ENCODE results near the gene PISD.
A peak's percentile ranks its signal among the peaks of the same experiment; 100 is the strongest.

PISD gene

GRCh38 chr22:31628969-31629708, 32.9 kb downstream of the PISD start (continued):
- TF ChIP-seq ZNF354C (tag by site-specific recombination; IDR thresholded peaks at IDR 0.05; ENCODE audit: borderline replicate concordance, low read depth) (no peak), GLIS2 (tag by site-specific recombination; IDR thresholded peaks at IDR 0.05) (no peak), ZNF639 (tag by site-specific recombination; IDR thresholded peaks at IDR 0.05) (no peak), ZNF701 (tag by site-specific recombination; IDR thresholded peaks at IDR 0.05) (no peak), KLF16 (tag by site-specific recombination; IDR thresholded peaks at IDR 0.05) (peak; percentile 53; the same call in 1 of the 2 replicates), ZNF791 (tag by site-specific recombination; IDR thresholded peaks at IDR 0.05) (no peak), ZNF777 (tag by site-specific recombination; IDR thresholded peaks at IDR 0.05; ENCODE audit: borderline replicate concordance) (no peak), ZSCAN30 (tag by site-specific recombination; IDR thresholded peaks at IDR 0.05) (no peak), SP3 (tag by site-specific recombination; IDR thresholded peaks at IDR 0.05) (no peak), OVOL3 (tag by site-specific recombination; IDR thresholded peaks at IDR 0.05) (no peak), ZNF341 (tag by site-specific recombination; IDR thresholded peaks at IDR 0.05; ENCODE audit: low read depth) (no peak), ZNF416 (tag by site-specific recombination; IDR thresholded peaks at IDR 0.05) (no peak), ZNF514 (tag by site-specific recombination; IDR thresholded peaks at IDR 0.05) (no peak), ZEB2 (tag by site-specific recombination; IDR thresholded peaks at IDR 0.05) (no peak; the same call in none of the 2 replicates), ZNF426 (tag by site-specific recombination; IDR thresholded peaks at IDR 0.05) (no peak), ZNF513 (tag by site-specific recombination; IDR thresholded peaks at IDR 0.05) (no peak), ZNF747 (tag by site-specific recombination; IDR thresholded peaks at IDR 0.05) (no peak), ZNF394 (tag by site-specific recombination; IDR thresholded peaks at IDR 0.05; ENCODE audit: borderline replicate concordance) (no peak), ZBTB21 (tag by site-specific recombination; IDR thresholded peaks at IDR 0.05) (no peak), ZNF133 (tag by site-specific recombination; IDR thresholded peaks at IDR 0.05) (no peak), ZNF692 (tag by site-specific recombination; IDR thresholded peaks at IDR 0.05) (no peak), MEIS1 (CRISPR knock-in tag; IDR thresholded peaks at IDR 0.05; ENCODE audit: borderline replicate concordance) (no peak), PRDM1 (tag by site-specific recombination; IDR thresholded peaks at IDR 0.05) (no peak), KLF1 (tag by site-specific recombination; IDR thresholded peaks at IDR 0.05) (peak; percentile 51; the same call in 1 of the 2 replicates)
- TF ChIP-seq, protein P1, sequence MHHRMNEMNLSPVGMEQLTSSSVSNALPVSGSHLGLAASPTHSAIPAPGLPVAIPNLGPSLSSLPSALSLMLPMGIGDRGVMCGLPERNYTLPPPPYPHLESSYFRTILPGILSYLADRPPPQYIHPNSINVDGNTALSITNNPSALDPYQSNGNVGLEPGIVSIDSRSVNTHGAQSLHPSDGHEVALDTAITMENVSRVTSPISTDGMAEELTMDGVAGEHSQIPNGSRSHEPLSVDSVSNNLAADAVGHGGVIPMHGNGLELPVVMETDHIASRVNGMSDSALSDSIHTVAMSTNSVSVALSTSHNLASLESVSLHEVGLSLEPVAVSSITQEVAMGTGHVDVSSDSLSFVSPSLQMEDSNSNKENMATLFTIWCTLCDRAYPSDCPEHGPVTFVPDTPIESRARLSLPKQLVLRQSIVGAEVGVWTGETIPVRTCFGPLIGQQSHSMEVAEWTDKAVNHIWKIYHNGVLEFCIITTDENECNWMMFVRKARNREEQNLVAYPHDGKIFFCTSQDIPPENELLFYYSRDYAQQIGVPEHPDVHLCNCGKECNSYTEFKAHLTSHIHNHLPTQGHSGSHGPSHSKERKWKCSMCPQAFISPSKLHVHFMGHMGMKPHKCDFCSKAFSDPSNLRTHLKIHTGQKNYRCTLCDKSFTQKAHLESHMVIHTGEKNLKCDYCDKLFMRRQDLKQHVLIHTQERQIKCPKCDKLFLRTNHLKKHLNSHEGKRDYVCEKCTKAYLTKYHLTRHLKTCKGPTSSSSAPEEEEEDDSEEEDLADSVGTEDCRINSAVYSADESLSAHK (tag by site-specific recombination; IDR thresholded peaks at IDR 0.05): no peak
- TF ChIP-seq, protein P2, sequence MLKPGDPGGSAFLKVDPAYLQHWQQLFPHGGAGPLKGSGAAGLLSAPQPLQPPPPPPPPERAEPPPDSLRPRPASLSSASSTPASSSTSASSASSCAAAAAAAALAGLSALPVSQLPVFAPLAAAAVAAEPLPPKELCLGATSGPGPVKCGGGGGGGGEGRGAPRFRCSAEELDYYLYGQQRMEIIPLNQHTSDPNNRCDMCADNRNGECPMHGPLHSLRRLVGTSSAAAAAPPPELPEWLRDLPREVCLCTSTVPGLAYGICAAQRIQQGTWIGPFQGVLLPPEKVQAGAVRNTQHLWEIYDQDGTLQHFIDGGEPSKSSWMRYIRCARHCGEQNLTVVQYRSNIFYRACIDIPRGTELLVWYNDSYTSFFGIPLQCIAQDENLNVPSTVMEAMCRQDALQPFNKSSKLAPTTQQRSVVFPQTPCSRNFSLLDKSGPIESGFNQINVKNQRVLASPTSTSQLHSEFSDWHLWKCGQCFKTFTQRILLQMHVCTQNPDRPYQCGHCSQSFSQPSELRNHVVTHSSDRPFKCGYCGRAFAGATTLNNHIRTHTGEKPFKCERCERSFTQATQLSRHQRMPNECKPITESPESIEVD (tag by site-specific recombination; IDR thresholded peaks at IDR 0.05): no peak
- TF ChIP-seq, protein P3, sequence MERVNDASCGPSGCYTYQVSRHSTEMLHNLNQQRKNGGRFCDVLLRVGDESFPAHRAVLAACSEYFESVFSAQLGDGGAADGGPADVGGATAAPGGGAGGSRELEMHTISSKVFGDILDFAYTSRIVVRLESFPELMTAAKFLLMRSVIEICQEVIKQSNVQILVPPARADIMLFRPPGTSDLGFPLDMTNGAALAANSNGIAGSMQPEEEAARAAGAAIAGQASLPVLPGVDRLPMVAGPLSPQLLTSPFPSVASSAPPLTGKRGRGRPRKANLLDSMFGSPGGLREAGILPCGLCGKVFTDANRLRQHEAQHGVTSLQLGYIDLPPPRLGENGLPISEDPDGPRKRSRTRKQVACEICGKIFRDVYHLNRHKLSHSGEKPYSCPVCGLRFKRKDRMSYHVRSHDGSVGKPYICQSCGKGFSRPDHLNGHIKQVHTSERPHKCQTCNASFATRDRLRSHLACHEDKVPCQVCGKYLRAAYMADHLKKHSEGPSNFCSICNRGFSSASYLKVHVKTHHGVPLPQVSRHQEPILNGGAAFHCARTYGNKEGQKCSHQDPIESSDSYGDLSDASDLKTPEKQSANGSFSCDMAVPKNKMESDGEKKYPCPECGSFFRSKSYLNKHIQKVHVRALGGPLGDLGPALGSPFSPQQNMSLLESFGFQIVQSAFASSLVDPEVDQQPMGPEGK (tag by site-specific recombination; IDR thresholded peaks at IDR 0.05): peak; percentile 23
- TF ChIP-seq, protein P4, sequence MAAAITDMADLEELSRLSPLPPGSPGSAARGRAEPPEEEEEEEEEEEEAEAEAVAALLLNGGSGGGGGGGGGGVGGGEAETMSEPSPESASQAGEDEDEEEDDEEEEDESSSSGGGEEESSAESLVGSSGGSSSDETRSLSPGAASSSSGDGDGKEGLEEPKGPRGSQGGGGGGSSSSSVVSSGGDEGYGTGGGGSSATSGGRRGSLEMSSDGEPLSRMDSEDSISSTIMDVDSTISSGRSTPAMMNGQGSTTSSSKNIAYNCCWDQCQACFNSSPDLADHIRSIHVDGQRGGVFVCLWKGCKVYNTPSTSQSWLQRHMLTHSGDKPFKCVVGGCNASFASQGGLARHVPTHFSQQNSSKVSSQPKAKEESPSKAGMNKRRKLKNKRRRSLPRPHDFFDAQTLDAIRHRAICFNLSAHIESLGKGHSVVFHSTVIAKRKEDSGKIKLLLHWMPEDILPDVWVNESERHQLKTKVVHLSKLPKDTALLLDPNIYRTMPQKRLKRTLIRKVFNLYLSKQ (tag by site-specific recombination; IDR thresholded peaks at IDR 0.05; ENCODE audit: borderline replicate concordance): no peak
